SK-N-MC (cell line): ENCODE data around the gene ANAPC7.
"Not testable (repeated sequence)": the region's sequence is repeated elsewhere in the genome, so short reads cannot be mapped to it uniquely, and the experiment has no call there.

Source experiments
- EZH2 ChIP-seq: fragments of 200-600 bp; sonication (generic); IDR thresholded peaks from one replicate; pipeline ENCODE4 v1.6.1; 2017; ENCODE audit warnings: antibody characterized with exemption
- POLR2AphosphoS5 ChIP-seq: IDR thresholded peaks from 2 replicates; pipeline ENCODE4 v1.6.1; 2012; ENCODE audit warnings: mild to moderate bottlenecking, low read depth, low read length, borderline replicate concordance

DNA sequence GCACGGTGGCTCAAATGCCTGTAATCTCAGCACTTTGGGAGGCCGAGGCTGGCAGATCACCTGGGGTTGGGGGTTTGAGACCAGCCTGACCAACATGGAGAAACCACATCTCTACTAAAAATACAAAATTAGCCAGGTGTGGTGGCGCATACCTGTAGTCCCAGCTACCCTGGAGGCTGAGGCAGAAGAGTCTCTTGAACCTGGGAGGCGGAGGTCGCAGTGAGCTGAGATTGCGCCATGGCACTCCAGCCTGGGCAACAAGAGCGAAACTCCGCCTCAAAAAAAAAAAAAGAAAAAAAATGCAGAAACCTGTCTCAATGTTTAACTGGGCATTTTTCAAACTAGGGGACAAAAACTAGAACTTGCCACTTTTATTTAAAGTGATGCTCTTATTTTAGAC lies 63.2 kb downstream of the ANAPC7 start:
- TF ChIP-seq POLR2AphosphoS5, EZH2: not testable (repeated sequence)
